ENCODE data around the gene TCP11L1. TPM values are rescaled to one million over a fixed set of nuclear protein-coding genes. Genes with fewer than 3 reads are reported as not detected.
A peak's percentile ranks its signal among the peaks of the same experiment; 100 is the strongest.

Gene TCP11L1
- total RNA-seq, 5 donors from 2014 or later (not counting 1 experiment from before 2014, with no cell fraction given), result 12.8 to 20.3 (median 15.1) TPM

GRCh38 chr11:33065445-33066178 lies 26.2 kb downstream of the TCP11L1 start:
- 75% methylated on average over 19 of the region's 22 CpGs for WGBS (ENCODE audit: insufficient coverage)
- Histone ChIP-seq H3K9me3 (no peaks in the 10 kb centered on the region), H3K27ac (ENCODE audit: low read length) (no peak overlapping the region), H3K36me3 (ENCODE audit: control insufficient read depth in 2 of 2, extremely low read depth in 1 of 2, insufficient read depth in 1 of 2, low read length in 1 of 2) (peaks cover 6 to 45% of the 10 kb centered on the region in 2 donors), H3K4me3 (ENCODE audit: control insufficient read depth in 1 of 2, extremely low read depth in 1 of 2, low read length in 1 of 2) (no peak overlapping the region), H3K4me1 (ENCODE audit: control insufficient read depth in 1 of 2, extremely low read depth in 1 of 2, insufficient read depth in 2 of 2, low read length in 2 of 2) (peaks cover 12 to 18% of the 10 kb centered on the region in 2 experiments), H3K27me3 (replicated peaks in 1 of 2; ENCODE audit: control insufficient read depth in 2 of 2, extremely low read depth in 1 of 2, insufficient read depth in 2 of 2, low read length in 1 of 2) (no peaks in the 10 kb centered on the region)
- Mint-ChIP-seq H3K27ac (no peak overlapping the region), H3K4me1 (peaks cover 25 to 32% (median 30%) of the 10 kb centered on the region in 3 donors), H3K4me3 (no peak overlapping the region), H3K9me3 (no peaks in the 10 kb centered on the region), H3K36me3 (peaks cover 30% of the 10 kb centered on the region), H3K27me3 (no peaks in the 10 kb centered on the region)
- ChIA-PET POLR2A (interaction anchor here in 1 of 2 donors (1.0 kb wide), 1 partner anchor 106 kb away, joined by 3 read pairs; no protein-coding TSS in a partner anchor), CTCF (interaction anchor here (0.6 to 5.3 kb wide), 22 partner anchors 10 to 671 kb away, joined by 3 to 77 read pairs (median 4); partner anchors contain the start of genes QSER1 (in 1 of the 2) and TCP11L1 (in 1 of the 2))
- DNase-seq, result peak; percentile 42 to 83 (median 69)
- ATAC-seq (replicated peaks in 1 of 4), result peak; percentile 82 to 94 (median 88)

- ChIA-PET POLR2A (no interaction called here), CTCF (interaction anchor here (0.6 to 5.3 kb wide), 2 partner anchors 21 to 110 kb away, joined by 3 to 77 read pairs; no protein-coding TSS in a partner anchor)
- Histone ChIP-seq H3K4me3 (ENCODE audit: control insufficient read depth in 1 of 2, extremely low read depth in 1 of 2, low read length in 1 of 2) (no peak overlapping the region), H3K4me1 (ENCODE audit: control insufficient read depth in 1 of 2, extremely low read depth in 1 of 2, insufficient read depth in 2 of 2, low read length in 2 of 2) (peaks cover 12 to 18% of the 10 kb centered on the region in 2 experiments), H3K27ac (ENCODE audit: low read length) (no peak overlapping the region), H3K9me3 (no peaks in the 10 kb centered on the region), H3K27me3 (replicated peaks in 1 of 2; ENCODE audit: control insufficient read depth in 2 of 2, extremely low read depth in 1 of 2, insufficient read depth in 2 of 2, low read length in 1 of 2) (no peaks in the 10 kb centered on the region), H3K36me3 (ENCODE audit: control insufficient read depth in 2 of 2, extremely low read depth in 1 of 2, insufficient read depth in 1 of 2, low read length in 1 of 2) (peaks cover 6 to 54% of the 10 kb centered on the region in 2 donors)
- peaks cover 25 to 31% (median 30%) of the 10 kb centered on the region in 3 donors for H3K4me1 Mint-ChIP-seq
- ATAC-seq (replicated peaks in 1 of 4) (no peak), DNase-seq (no peak)
- no peak overlapping the region for H3K4me3 Mint-ChIP-seq
- no peaks in the 10 kb centered on the region for H3K27me3 Mint-ChIP-seq
- H3K9me3 Mint-ChIP-seq, result no peaks in the 10 kb centered on the region
- H3K27ac Mint-ChIP-seq, result no peak overlapping the region
- peaks cover 40% of the 10 kb centered on the region for H3K36me3 Mint-ChIP-seq
- 100% methylated on average over 3 of the region's 3 CpGs for WGBS (ENCODE audit: insufficient coverage)
Measured at GRCh38 chr11:33067294-33067693, 27.9 kb downstream of the TCP11L1 start.

- no peak overlapping the region for H3K27ac Mint-ChIP-seq
- CTCF ChIA-PET, result interaction anchor here (0.7 to 1.3 kb wide), 6 partner anchors 8 to 175 kb away, joined by 3 to 4 read pairs (median 4); no protein-coding TSS in a partner anchor
- H3K4me3 Mint-ChIP-seq, result no peak overlapping the region
- peaks cover 43% of the 10 kb centered on the region for H3K36me3 Mint-ChIP-seq
- Histone ChIP-seq H3K9me3 (no peaks in the 10 kb centered on the region), H3K27me3 (replicated peaks in 1 of 2; ENCODE audit: control insufficient read depth in 2 of 2, extremely low read depth in 1 of 2, insufficient read depth in 2 of 2, low read length in 1 of 2) (no peaks in the 10 kb centered on the region), H3K4me3 (ENCODE audit: control insufficient read depth in 1 of 2, extremely low read depth in 1 of 2, low read length in 1 of 2) (no peak overlapping the region), H3K4me1 (ENCODE audit: control insufficient read depth in 1 of 2, extremely low read depth in 1 of 2, insufficient read depth in 2 of 2, low read length in 2 of 2) (peaks cover 8 to 17% of the 10 kb centered on the region in 2 experiments), H3K36me3 (ENCODE audit: control insufficient read depth in 2 of 2, extremely low read depth in 1 of 2, insufficient read depth in 1 of 2, low read length in 1 of 2) (peaks cover 4 to 64% of the 10 kb centered on the region in 2 donors), H3K27ac (ENCODE audit: low read length) (no peak overlapping the region)
- 95% methylated on average over 8 of the region's 17 CpGs for WGBS (ENCODE audit: insufficient coverage)
- H3K9me3 Mint-ChIP-seq, result no peaks in the 10 kb centered on the region
- POLR2A ChIA-PET, result interaction anchor here in 1 of 2 donors (0.5 kb wide), 1 partner anchor 25 kb away, joined by 4 read pairs; no protein-coding TSS in a partner anchor
- ATAC-seq (replicated peaks in 1 of 4) (no peak), DNase-seq (no peak)
- peaks cover 15 to 18% (median 18%) of the 10 kb centered on the region in 3 donors for H3K4me1 Mint-ChIP-seq
- H3K27me3 Mint-ChIP-seq, result no peaks in the 10 kb centered on the region
Measured at GRCh38 chr11:33068611-33069340, 29.4 kb downstream of the TCP11L1 start.

GRCh38 chr11:33072465-33072864 lies 33.1 kb downstream of the TCP11L1 start:
- CTCF ChIA-PET, result no interaction called here
- H3K4me1 ChIP-seq (ENCODE audit: control insufficient read depth in 1 of 2, extremely low read depth in 1 of 2, insufficient read depth in 2 of 2, low read length in 2 of 2), result no peaks in the 10 kb centered on the region
- H3K36me3 ChIP-seq (ENCODE audit: control insufficient read depth in 2 of 2, extremely low read depth in 1 of 2, insufficient read depth in 1 of 2, low read length in 1 of 2), result peaks cover 4 to 69% of the 10 kb centered on the region in 2 donors
- no peak overlapping the region for H3K4me3 ChIP-seq (ENCODE audit: control insufficient read depth in 1 of 2, extremely low read depth in 1 of 2, low read length in 1 of 2)
- DNase-seq, result no peak
- WGBS (ENCODE audit: insufficient coverage), result no CpG with 5 or more reads among the region's 8 CpGs
- no peaks in the 10 kb centered on the region for H3K27me3 Mint-ChIP-seq
- POLR2A ChIA-PET, result no interaction called here
- H3K9me3 ChIP-seq, result no peaks in the 10 kb centered on the region
- no peaks in the 10 kb centered on the region for H3K9me3 Mint-ChIP-seq
- no peaks in the 10 kb centered on the region for H3K4me1 Mint-ChIP-seq
- ATAC-seq (replicated peaks in 1 of 4), result no peak
- H3K4me3 Mint-ChIP-seq, result no peak overlapping the region
- no peak overlapping the region for H3K27ac Mint-ChIP-seq
- H3K27me3 ChIP-seq (replicated peaks in 1 of 2; ENCODE audit: control insufficient read depth in 2 of 2, extremely low read depth in 1 of 2, insufficient read depth in 2 of 2, low read length in 1 of 2), result no peaks in the 10 kb centered on the region
- no peak overlapping the region for H3K27ac ChIP-seq (ENCODE audit: low read length)
- H3K36me3 Mint-ChIP-seq, result peaks cover 53% of the 10 kb centered on the region

GRCh38 chr11:33083918-33084317 lies 44.5 kb downstream of the TCP11L1 start:
- ChIA-PET POLR2A (no interaction called here), CTCF (no interaction called here)
- Mint-ChIP-seq H3K27ac (peak overlapping the region in 1 of 2 donors; percentile 48), H3K4me1 (no peaks in the 10 kb centered on the region), H3K9me3 (no peaks in the 10 kb centered on the region), H3K36me3 (peaks cover 39% of the 10 kb centered on the region), H3K27me3 (no peaks in the 10 kb centered on the region), H3K4me3 (no peak overlapping the region)
- Histone ChIP-seq H3K27me3 (replicated peaks in 1 of 2; ENCODE audit: control insufficient read depth in 2 of 2, extremely low read depth in 1 of 2, insufficient read depth in 2 of 2, low read length in 1 of 2) (no peaks in the 10 kb centered on the region), H3K27ac (ENCODE audit: low read length) (no peak overlapping the region), H3K36me3 (ENCODE audit: control insufficient read depth in 2 of 2, extremely low read depth in 1 of 2, insufficient read depth in 1 of 2, low read length in 1 of 2) (peaks cover 0 to 36% of the 10 kb centered on the region in 2 donors), H3K9me3 (no peaks in the 10 kb centered on the region), H3K4me3 (ENCODE audit: control insufficient read depth in 1 of 2, extremely low read depth in 1 of 2, low read length in 1 of 2) (no peak overlapping the region), H3K4me1 (ENCODE audit: control insufficient read depth in 1 of 2, extremely low read depth in 1 of 2, insufficient read depth in 2 of 2, low read length in 2 of 2) (no peaks in the 10 kb centered on the region)
- DNase-seq, result no peak
- no CpG with 5 or more reads among the region's 1 CpG for WGBS (ENCODE audit: insufficient coverage)
- ATAC-seq (replicated peaks in 1 of 4), result no peak

GRCh38 chr11:33086017-33086416 lies 46.6 kb downstream of the TCP11L1 start:
- Mint-ChIP-seq H3K9me3 (no peaks in the 10 kb centered on the region), H3K4me1 (no peaks in the 10 kb centered on the region), H3K27ac (peak overlapping the region in 1 of 2 donors; percentile 5), H3K4me3 (no peak overlapping the region), H3K36me3 (peaks cover 46% of the 10 kb centered on the region), H3K27me3 (no peaks in the 10 kb centered on the region)
- no peaks in the 10 kb centered on the region for H3K27me3 ChIP-seq (replicated peaks in 1 of 2; ENCODE audit: control insufficient read depth in 2 of 2, extremely low read depth in 1 of 2, insufficient read depth in 2 of 2, low read length in 1 of 2)
- ChIA-PET CTCF (no interaction called here), POLR2A (no interaction called here)
- H3K36me3 ChIP-seq (ENCODE audit: control insufficient read depth in 2 of 2, extremely low read depth in 1 of 2, insufficient read depth in 1 of 2, low read length in 1 of 2), result peaks cover 0 to 39% of the 10 kb centered on the region in 2 donors
- WGBS (ENCODE audit: insufficient coverage), result 90% methylated on average over 1 of the region's 1 CpG
- no peak for ATAC-seq (replicated peaks in 1 of 4)
- DNase-seq, result no peak
- no peak overlapping the region for H3K27ac ChIP-seq (ENCODE audit: low read length)
- no peaks in the 10 kb centered on the region for H3K4me1 ChIP-seq (ENCODE audit: control insufficient read depth in 1 of 2, extremely low read depth in 1 of 2, insufficient read depth in 2 of 2, low read length in 2 of 2)
- no peaks in the 10 kb centered on the region for H3K9me3 ChIP-seq
- H3K4me3 ChIP-seq (ENCODE audit: control insufficient read depth in 1 of 2, extremely low read depth in 1 of 2, low read length in 1 of 2), result no peak overlapping the region

Data from T-cell (primary cell).